ENCODE measurements around the gene EPC1. TPM values are rescaled to one million over a fixed set of nuclear protein-coding genes. Genes with fewer than 3 reads are reported as not detected.
A peak's percentile ranks its signal among the peaks of the same experiment; 100 is the strongest.

The EPC1 gene
- polyA plus RNA-seq, 2 of the 4 experiments (the other 2 are of a cell fraction): 14.7 to 47.2 TPM

GRCh38 chr10:32340596-32341180, 6.3 kb downstream of the EPC1 start:
- no peak for ATAC-seq
- Histone ChIP-seq H3K4me1 (peaks cover 24% of the 10 kb centered on the region; the same call in 2 of the 3 replicates), H3K9me3 (no peaks in the 10 kb centered on the region), H3K4me3 (no peak overlapping the region), H3K27ac (no peak overlapping the region), H3K4me2 (no peak overlapping the region)
- peak; percentile 43 for FAIRE-seq
- ChIA-PET CTCF (interaction anchor here (5.2 kb wide), 1 partner anchor 84 kb away, joined by 21 read pairs; no protein-coding TSS in a partner anchor), POLR2A (no interaction called here)
- no peak for TF ChIP-seq CHD4 (IDR thresholded peaks at IDR 0.05; ENCODE audit: borderline replicate concordance)
- TF ChIP-seq, protein P1, sequence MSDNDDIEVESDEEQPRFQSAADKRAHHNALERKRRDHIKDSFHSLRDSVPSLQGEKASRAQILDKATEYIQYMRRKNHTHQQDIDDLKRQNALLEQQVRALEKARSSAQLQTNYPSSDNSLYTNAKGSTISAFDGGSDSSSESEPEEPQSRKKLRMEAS (IDR thresholded peaks at IDR 0.05): no peak
- TF ChIP-seq JUN (IDR thresholded peaks at IDR 0.05): no peak
- TF ChIP-seq ZSCAN20 (CRISPR knock-in tag; IDR thresholded peaks at IDR 0.05): no peak
- no peak for TF ChIP-seq CTCF (IDR thresholded peaks at IDR 0.05)
- TF ChIP-seq BHLHE40 (IDR thresholded peaks at IDR 0.05; ENCODE audit: low read depth, low read length): no peak
- TF ChIP-seq NFE2L2 (conservative IDR thresholded peaks at IDR 0.05; ENCODE audit: low read length): no peak
- no peak for TF ChIP-seq EHMT2 (IDR thresholded peaks at IDR 0.05; ENCODE audit: low read depth)
- no peak for TF ChIP-seq KDM1A (IDR thresholded peaks at IDR 0.05; ENCODE audit: low read depth)
- no peak for TF ChIP-seq MAZ (IDR thresholded peaks at IDR 0.05; ENCODE audit: borderline replicate concordance, low read depth, low read length)
- no peak for TF ChIP-seq EP300 (IDR thresholded peaks at IDR 0.05)
- no peak for TF ChIP-seq JUNB (IDR thresholded peaks at IDR 0.05)
- TF ChIP-seq, protein P2, sequence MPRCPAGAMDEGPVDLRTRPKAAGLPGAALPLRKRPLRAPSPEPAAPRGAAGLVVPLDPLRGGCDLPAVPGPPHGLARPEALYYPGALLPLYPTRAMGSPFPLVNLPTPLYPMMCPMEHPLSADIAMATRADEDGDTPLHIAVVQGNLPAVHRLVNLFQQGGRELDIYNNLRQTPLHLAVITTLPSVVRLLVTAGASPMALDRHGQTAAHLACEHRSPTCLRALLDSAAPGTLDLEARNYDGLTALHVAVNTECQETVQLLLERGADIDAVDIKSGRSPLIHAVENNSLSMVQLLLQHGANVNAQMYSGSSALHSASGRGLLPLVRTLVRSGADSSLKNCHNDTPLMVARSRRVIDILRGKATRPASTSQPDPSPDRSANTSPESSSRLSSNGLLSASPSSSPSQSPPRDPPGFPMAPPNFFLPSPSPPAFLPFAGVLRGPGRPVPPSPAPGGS (IDR thresholded peaks at IDR 0.05): no peak
- TF ChIP-seq, protein P3, sequence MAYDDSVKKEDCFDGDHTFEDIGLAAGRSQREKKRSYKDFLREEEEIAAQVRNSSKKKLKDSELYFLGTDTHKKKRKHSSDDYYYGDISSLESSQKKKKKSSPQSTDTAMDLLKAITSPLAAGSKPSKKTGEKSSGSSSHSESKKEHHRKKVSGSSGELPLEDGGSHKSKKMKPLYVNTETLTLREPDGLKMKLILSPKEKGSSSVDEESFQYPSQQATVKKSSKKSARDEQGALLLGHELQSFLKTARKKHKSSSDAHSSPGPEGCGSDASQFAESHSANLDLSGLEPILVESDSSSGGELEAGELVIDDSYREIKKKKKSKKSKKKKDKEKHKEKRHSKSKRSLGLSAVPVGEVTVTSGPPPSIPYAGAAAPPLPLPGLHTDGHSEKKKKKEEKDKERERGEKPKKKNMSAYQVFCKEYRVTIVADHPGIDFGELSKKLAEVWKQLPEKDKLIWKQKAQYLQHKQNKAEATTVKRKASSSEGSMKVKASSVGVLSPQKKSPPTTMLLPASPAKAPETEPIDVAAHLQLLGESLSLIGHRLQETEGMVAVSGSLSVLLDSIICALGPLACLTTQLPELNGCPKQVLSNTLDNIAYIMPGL (CRISPR knock-in tag; IDR thresholded peaks at IDR 0.05; ENCODE audit: borderline replicate concordance): no peak
- TF ChIP-seq MAFK (IDR thresholded peaks at IDR 0.05; ENCODE audit: partially characterized antibody): no peak
- no peak for TF ChIP-seq TP53 (CRISPR knock-in tag; IDR thresholded peaks at IDR 0.05)
- TF ChIP-seq CBX2 (IDR thresholded peaks at IDR 0.05; ENCODE audit: borderline replicate concordance, low read depth): no peak
- no peak for TF ChIP-seq SMC3 (IDR thresholded peaks at IDR 0.05)
- no peak for TF ChIP-seq RARB (CRISPR knock-in tag; IDR thresholded peaks at IDR 0.05)
- 65% methylated on average over 4 of the region's 4 CpGs for WGBS (ENCODE audit: missing lambda C conversion rate)
- no peak for DNase-seq (ENCODE audit: low read depth in 1 of 2, low spot score in 1 of 2)

GRCh38 chr10:32338262-32338661, 8.7 kb downstream of the EPC1 start:
- TF ChIP-seq CHD2 (IDR thresholded peaks at IDR 0.05; ENCODE audit: low read length, partially characterized antibody) (no peak), PBX3 (IDR thresholded peaks at IDR 0.05) (no peak), ATOH8 (CRISPR knock-in tag; IDR thresholded peaks at IDR 0.05; ENCODE audit: low read depth) (no peak), FOSL2 (IDR thresholded peaks at IDR 0.05) (no peak), FOSL2 (CRISPR knock-in tag; IDR thresholded peaks at IDR 0.05) (peak; percentile 20; the same call in 1 of the 2 replicates), NR3C1 (IDR thresholded peaks at IDR 0.05) (no peak)
- 100% methylated on average over 3 of the region's 3 CpGs for WGBS (ENCODE audit: missing lambda C conversion rate)
- FAIRE-seq (no peak), DNase-seq (ENCODE audit: low read depth in 1 of 2, low spot score in 1 of 2) (no peak), ATAC-seq (no peak)
- no peak overlapping the region for H3K27ac ChIP-seq
- H3K4me1 ChIP-seq: peaks cover 20% of the 10 kb centered on the region
- H3K9me3 ChIP-seq: no peaks in the 10 kb centered on the region
- no peak overlapping the region for H3K4me2 ChIP-seq
- ChIA-PET CTCF (interaction anchor here (0.8 to 5.2 kb wide), 4 partner anchors 7 to 148 kb away, joined by 3 to 38 read pairs (median 12); no protein-coding TSS in a partner anchor), POLR2A (no interaction called here)
- H3K4me3 ChIP-seq: no peak overlapping the region

All from A549 (cell line).